Omental fat pad (tissue), 4 donors: ENCODE data around the gene CELF2. TPM values are rescaled to one million over a fixed set of nuclear protein-coding genes. Genes with fewer than 3 reads are reported as not detected.

Experiments
- ATAC-seq: fragments of 150-250 bp; one replicate; pipeline ENCODE4 v1.9.1; 2016; ENCODE audit warnings: mild to moderate bottlenecking, moderate library complexity; ENCODE audit not compliant: low FRiP score
- DNase-seq: peaks from one replicate; pipeline ENCODE4 v3.0.0-alpha.2; 2019; ENCODE audit warnings: low spot score
- total RNA-seq, 4 donors: library from RNA; depleted of rRNA; stranded (reverse); fragments of >200 nt; gene quantifications; one replicate each; pipeline ENCODE4 v1.1.0, GENCODE V29; 2016
- TF ChIP-seq, protein P1 (sequence below), 3 donors: fragments of 450-650 bp; IDR thresholded peaks; one replicate each; pipeline ENCODE4 v1.5.1; 2016 to 2017; ENCODE audit warnings: antibody characterized with exemption in 3 of 3, mild to moderate bottlenecking in 3 of 3, moderate library complexity in 2 of 3

The CELF2 gene
- total RNA-seq, 4 donors from 2014 or later, result 81.7 to 116 (median 104) TPM

DNA sequence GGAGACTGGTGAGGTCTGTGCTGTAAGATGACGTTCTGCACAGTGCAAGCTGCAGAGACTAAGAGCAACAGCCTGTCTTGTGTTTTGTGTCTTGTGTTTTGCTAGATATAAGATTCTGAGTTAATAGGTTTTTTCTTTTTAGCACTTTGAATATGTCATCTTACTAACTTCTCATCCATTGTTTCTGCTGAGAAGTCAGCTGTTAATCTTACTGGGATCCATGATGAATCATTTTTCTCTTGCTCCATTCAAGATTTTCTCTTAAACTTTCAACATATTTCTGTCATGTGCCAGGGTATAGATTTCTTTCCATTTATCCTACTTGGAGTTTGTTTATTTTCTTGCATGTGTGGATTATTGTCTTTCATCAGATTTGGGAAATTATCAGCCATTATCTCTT is 290.3 kb downstream of the CELF2 start:
- no peak for ATAC-seq
- TF ChIP-seq, protein P1, sequence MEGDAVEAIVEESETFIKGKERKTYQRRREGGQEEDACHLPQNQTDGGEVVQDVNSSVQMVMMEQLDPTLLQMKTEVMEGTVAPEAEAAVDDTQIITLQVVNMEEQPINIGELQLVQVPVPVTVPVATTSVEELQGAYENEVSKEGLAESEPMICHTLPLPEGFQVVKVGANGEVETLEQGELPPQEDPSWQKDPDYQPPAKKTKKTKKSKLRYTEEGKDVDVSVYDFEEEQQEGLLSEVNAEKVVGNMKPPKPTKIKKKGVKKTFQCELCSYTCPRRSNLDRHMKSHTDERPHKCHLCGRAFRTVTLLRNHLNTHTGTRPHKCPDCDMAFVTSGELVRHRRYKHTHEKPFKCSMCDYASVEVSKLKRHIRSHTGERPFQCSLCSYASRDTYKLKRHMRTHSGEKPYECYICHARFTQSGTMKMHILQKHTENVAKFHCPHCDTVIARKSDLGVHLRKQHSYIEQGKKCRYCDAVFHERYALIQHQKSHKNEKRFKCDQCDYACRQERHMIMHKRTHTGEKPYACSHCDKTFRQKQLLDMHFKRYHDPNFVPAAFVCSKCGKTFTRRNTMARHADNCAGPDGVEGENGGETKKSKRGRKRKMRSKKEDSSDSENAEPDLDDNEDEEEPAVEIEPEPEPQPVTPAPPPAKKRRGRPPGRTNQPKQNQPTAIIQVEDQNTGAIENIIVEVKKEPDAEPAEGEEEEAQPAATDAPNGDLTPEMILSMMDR (IDR thresholded peaks at IDR 0.05), result no peak
- no peak for DNase-seq

DNA sequence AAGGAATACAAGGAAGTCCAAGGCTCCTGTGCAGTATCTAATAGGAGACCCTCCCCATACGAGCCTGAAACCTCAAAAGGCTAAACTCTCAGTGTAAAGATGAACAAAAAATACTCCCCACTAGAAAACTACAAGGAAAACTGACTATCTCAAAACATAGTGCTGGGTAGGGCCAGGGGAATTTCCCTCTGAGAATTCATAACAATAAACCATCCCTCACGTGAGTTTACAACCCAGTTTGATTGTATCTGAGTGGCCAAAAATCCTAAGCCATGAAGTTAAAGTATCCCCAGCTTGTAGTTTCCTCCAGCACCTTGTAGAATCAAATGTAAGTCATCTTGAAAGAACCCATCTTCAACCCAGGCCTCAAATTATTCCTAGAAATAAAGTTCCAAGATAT is 293.4 kb downstream of the CELF2 start:
- TF ChIP-seq, protein P1 (IDR thresholded peaks at IDR 0.05), result no peak
- DNase-seq (no peak), ATAC-seq (no peak)

DNA sequence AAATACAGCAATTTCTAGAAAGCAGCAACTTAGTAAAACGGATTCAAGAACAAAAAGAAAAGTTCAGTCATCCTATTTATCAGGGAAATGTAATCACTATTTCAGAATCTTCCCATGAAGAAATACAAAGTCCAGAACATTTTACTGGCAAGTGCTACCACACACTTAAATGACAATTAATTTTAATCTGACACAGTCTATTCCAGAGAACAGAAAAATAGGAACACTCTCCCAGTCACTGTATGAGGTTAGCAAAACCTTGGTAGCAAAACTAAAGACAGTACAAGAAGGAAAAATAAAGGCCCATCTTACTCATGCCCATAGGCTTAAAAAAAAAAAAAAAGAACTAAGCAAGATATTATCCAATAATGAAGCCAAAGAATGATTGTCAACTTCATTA is 295.8 kb downstream of the CELF2 start:
- TF ChIP-seq, protein P1 (IDR thresholded peaks at IDR 0.05), result no peak
- ATAC-seq (no peak), DNase-seq (no peak)

DNA sequence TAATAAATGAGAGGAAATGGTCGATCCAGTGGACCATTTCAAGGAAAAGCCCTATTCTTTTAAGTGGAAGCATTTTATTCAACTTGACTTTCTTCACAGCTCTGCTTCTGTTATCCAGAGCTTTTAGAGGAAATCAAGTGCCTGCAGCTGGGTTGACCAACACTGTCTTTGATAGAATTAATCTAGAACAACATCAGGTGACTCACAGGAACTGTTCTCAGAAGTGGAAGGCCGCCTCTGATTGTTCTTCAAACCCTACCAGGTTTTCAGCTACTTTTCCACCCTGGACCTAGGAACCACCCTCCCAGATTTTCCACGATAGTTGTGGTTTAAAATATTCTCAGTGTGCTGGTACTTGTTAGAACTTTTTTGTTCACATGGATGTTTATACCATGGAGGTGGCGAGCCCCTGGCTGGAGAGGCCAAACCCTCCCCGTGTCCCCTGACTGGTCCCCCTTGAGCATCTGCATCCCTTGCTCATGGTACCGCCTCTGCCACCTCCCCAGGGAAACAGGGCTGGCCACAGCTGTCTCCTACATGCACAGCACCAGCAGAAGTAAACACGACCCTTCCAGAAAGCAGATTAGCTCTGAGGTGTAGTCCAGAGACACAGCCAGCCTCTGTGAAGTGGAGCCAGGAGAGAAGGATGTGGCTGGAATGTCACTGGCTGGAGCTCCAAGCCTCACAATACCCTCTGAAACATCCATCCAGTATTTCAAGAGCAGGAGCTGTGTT is 300.4 kb downstream of the CELF2 start:
- TF ChIP-seq, protein P1 (IDR thresholded peaks at IDR 0.05), result no peak
- DNase-seq (no peak), ATAC-seq (no peak)

DNA sequence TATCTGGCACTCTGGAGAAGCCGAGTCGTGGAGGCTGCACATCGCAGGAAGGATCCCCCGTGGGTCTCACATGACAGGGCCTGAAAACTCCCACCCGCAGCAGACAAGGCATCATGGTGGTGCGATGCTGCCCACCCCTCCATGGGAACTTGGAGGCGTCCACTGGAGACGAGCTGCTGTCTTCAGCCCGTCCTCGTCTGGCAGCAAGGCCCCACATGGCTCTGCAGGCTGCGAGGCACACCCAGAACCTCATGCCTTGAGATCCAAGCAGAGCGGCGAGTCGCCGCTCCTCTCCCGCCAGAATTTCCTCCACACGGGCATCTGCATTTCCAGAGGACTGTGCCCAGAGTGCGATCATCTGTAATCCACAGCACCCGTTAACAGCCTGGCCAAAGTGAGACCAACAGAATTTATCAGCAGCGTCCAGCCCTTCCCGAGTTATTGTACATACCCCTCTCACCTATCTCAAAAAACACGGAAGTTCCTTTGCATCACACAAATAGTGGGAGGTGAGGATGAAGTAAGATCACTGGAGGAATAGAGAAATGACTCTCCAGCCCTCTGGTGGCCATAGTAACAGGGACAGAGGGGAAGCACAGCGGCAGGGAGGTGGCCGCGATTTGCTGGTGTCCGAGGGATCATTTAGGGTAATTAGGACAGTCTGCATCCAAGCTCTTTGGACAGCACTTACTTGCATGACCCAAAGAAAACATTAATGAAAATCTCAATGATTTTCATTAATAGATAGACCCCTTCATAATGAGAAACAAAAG is 301.3 kb downstream of the CELF2 start:
- DNase-seq (no peak), ATAC-seq (no peak)
- TF ChIP-seq, protein P1 (IDR thresholded peaks at IDR 0.05), result no peak

DNA sequence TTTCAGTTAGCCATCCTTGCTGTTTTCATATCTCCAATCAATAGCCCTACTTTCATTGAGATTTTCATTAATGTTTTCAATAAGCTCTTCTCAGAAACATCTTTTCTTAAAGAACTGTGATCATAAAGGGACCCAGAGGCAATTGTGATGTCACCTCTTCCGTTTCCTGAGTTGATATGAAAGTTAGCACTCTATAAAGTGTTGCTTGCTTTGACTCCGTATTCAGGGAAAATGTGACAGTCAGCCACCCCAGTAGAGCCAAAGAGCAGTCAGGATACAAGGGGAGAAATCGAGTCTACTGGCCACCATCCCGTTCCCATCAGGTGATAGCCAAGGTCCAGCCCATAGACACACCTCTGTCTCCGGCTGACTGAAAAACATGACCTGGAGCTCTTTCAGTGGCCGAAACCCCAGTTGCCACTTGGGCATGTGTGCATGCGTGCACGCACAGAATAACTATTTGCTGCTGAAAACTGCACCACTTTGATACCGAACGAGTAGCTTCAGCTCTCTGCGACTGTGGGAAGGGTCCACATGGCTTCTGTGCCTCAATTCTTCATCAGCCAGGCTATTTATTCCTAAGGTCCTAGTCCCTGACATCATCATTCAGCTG is 302.4 kb downstream of the CELF2 start:
- ATAC-seq, result no peak
- TF ChIP-seq, protein P1 (IDR thresholded peaks at IDR 0.05), result no peak
- DNase-seq, result no peak
